IPS-18c (cell line): Measurements from ENCODE around the gene ESRP2.
A peak's percentile ranks its signal among the peaks of the same experiment; 100 is the strongest.

Experiments
- H3K4me3 ChIP-seq: 2 replicates; pipeline ENCODE4 v1.7.0; 2013; ENCODE audit warnings: low read depth, mild to moderate bottlenecking, low read length, moderate library complexity; ENCODE audit not compliant: insufficient read depth
- H3K9me3 ChIP-seq: one replicate; pipeline ENCODE4 v1.6.1; 2013; ENCODE audit warnings: mild to moderate bottlenecking, low read length, moderate library complexity; ENCODE audit not compliant: control insufficient read depth, insufficient read depth

ESRP2 gene

DNA sequence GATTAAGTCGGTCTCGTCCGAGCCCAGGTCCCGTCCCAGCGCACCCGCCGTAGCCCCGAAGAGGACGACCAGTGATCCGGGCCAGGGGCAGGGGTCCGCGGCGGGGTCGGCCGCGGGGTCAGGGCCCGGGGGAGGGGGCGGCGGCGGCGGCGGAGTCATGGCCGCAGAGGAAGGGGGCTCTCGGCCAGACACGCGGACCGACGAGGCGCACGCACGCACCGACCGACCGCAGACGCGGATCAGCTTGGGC, at the start of gene ESRP2:
TSS of gene ESRP2 (minus strand) at position 241 of the 250 bp plus-strand sequence. CDS start at position 159, 82 bp downstream.
- Histone ChIP-seq H3K4me3 (peak within 1 kb of the TSS; percentile 91), H3K9me3 (no peaks in the 10 kb centered on the region)

DNA sequence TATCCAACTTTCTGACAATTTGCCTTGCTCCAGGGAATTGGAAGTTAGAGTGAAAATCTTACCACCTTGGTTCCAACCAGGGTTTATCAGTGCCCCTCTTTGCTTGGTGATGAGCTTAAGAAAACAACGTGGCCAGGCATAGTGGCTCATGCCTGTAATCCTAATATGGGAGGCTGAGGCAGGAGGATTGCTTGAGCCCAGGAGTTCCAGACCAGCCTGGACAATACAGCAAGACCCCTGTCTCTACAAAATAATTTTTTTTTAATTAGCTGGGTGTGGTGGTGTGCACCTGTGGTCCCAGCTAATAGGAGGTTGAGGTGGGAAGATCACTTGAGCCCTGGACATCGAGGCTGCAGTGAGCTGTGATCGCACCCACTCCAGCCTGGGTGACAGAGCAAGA, 49.8 kb upstream of the ESRP2 start:
- Histone ChIP-seq H3K9me3 (no peaks in the 10 kb centered on the region), H3K4me3 (no peak overlapping the region)

DNA sequence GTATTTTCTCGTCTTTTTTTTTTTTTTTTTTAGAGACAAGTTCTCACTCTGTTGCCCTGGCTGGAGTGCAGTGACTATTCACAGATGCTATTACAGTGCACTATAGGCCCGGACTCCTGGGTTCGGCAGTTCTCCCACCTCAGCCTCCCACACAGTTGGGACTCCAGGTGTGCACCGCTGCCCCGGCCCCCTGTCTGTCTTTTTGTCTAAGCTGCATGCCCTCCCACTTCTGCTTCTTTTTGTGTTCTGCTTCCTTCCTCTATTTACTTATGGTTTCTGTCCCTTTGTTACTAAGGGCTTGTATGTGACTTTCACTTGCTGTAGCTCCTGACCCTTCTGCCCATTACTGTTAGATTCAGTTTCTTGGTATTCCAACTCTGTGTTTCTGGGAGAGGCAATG, 48.9 kb upstream of the ESRP2 start:
- no peaks in the 10 kb centered on the region for H3K9me3 ChIP-seq
- H3K4me3 ChIP-seq = no peak overlapping the region

DNA sequence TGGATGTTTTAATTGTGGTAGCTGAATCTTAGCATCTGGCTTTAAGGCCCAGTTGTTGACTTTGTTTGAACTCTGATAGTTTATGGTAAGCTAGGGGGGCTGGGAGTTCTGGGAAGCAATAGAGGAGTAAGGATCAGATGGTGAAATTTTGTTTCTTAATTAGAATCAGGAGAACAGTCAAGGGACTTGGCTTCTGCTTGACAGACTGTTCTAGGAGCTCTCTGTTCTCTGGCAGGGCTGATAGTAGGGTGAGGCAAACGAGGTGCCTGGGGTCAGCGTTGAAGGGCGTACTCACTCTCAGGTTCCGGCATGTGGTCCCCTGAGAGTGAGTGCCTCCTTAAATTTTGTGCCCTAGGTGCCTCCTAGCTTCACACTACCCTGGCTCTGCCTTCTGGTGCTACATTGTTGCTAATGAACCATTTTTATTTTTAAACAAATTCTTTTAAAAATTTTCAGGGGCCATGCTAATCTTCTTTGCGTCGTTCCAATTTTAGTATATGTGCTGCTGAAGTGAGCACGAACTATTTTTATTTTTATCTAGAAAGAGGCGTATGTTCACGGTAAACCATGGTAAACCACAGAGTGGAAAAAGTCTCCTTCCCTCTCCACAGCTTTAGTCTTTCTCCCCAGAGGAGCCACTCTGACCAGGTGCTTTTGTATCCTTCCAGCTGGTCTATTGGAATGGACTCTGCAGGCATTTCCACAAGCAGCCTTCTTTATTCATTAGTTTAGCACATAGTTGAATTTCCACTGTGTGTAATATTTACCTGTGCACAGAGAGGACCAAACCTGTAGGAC, 48.1 kb upstream of the ESRP2 start:
- Histone ChIP-seq H3K4me3 (no peak overlapping the region), H3K9me3 (no peaks in the 10 kb centered on the region)

DNA sequence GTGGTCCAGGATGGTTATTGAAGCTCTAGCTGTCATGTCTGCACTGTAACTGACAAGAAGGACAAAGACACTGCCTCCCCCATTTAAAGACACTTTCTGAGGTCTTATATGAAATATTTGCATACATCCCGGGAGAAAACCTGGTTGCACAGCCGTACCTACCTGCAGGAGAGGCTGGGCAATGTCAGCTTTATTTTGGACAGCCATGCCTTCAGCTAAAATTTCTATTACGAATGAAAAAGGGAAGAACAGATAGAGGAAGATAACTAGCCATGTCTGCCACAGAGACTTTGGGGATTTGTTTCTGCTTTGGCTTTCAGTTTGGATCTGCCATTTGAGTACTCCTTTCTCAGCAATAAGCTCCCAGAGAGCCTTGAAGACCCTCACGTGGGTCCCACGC, 47.4 kb upstream of the ESRP2 start:
- Histone ChIP-seq H3K9me3 (no peaks in the 10 kb centered on the region), H3K4me3 (no peak overlapping the region)

DNA sequence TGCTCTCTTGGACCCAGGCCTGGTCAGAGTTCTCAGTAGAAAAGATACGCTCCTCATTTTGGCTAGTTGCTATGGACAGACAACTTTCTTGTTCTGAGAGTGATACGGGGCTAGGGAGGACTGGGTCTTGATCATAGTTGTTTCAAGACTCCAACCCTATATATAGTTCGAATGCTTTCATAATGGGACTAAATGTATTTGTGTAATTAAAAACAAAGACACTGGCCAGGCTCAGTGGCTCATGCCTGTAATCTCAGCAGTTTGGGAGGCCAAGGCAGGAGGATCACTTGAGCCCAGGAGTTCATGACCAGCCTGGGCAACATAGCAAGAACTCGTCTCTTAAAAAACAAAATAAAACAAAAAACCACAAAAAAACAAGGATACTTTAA, 46.1 kb upstream of the ESRP2 start:
- Histone ChIP-seq H3K9me3 (no peaks in the 10 kb centered on the region), H3K4me3 (no peak overlapping the region)

DNA sequence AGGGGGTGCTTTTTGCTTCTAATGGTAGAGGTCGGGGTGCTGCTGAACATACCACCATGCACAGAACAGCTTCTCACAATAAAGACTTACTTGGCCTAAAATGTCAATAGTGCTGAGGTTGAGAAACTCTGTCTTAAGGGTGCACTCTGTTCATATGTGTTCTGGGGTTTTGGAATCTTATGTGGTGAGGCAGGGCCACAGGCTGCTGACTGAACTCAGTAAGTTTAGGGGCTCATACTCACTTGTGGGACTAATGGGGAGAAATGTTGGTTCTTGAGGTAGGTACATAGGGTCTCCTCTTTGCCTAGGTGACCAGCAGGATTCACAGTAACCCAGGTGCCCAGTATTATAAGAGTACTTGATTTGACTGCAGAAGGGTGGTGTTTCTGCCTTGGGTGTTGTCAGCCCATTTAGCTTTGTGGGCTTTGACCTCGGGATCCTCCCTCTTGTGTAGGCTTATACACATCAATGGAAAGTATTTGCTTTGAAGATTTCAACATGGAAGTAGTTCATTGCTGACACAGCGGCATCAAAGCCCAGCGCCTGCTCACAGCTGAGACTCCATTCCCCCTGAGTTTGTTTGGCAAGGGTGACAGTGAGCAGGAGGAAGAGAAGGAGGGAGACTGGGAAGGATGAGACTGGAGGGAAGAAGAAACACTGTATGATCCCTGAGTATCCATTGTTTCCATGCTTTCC, 45.6 kb upstream of the ESRP2 start:
- Histone ChIP-seq H3K4me3 (no peak overlapping the region), H3K9me3 (no peaks in the 10 kb centered on the region)

DNA sequence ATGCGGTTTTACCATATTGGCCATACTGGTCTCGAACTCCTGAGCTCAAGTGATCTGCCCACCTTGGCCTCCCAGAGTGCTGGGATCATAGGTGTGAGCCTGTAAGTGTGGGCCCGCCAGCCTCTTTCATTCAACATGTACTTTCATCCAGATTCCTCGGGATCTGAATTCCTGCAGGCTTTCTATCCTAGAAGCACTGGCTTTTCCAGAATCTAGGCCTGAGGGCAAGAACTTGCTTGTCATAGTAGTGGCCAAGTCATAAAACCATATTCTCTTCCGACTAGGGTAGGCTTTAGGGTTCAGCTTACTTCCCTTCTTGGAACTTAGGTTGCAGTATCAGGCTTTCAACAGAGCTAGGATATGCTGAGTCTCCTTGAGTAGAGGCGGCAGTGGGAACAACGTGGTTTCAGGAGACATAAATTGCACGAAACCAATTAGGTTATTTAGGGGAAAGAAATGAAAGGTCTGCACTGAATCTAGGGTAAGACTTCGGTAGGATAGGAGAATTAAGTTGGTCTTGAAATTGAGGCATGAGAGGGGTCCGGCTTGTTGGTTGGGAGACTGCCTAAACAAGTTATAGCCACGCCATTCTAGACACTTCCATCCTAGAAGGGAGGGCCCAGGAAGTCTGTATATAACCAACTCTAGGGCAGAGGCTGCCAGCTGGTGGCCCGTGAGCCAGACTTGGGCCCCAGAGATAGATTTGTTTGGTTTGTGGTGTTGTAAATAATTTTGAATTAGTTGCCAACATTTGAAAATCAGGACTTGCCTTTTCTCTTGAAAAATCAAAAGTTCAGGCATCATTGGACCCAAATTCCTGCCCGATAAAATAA, 44.0 kb upstream of the ESRP2 start:
- no peaks in the 10 kb centered on the region for H3K9me3 ChIP-seq
- H3K4me3 ChIP-seq = no peak overlapping the region

DNA sequence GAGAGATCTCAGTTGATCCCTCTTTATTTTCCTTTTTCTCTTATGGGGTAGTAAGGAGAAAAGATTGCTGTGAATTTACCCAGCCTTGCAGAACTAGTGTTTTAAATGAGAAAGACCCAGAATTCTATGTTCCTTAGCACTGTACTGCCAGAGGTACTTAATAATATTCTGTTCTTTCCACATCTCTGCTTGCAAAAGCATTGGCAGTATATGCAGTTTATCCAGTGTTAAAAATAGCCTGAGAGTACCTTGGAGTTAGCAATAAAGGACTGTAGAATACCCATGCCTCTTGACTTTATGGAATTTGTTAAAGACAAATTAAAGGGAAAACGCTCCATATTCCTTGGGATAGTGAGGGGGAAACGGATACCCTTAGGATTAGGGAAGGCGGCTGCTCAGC, 40.3 kb upstream of the ESRP2 start:
- H3K9me3 ChIP-seq = no peaks in the 10 kb centered on the region
- no peak overlapping the region for H3K4me3 ChIP-seq

DNA sequence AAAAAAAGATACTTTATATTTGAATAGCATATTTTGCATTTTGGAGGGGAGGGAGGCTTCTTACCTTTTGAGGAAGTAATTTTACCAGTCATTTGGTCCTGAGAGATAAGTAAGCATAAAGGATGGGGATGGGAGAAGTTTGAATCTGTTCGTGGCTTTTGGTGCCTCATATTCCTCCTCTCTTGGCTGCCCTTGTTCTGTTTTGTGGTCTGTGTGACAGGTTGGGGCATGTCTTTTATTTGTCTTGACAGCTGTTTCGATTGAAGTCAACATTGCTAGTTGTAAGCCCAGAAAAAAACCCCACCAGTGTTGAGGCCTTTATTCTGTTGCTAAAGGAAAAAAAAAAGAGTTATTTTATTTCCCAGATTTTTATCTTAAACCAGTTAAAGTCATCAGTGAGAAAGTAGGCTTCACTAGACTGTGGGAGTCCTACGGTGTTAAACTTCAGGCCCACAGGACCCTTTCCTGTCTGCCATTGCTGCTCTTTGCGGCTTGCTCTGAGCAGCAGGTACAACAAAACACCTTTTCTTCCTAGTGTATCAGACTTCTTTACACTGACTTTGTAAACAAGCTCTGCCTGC, 39.8 kb upstream of the ESRP2 start:
- Histone ChIP-seq H3K9me3 (peaks cover 3% of the 10 kb centered on the region), H3K4me3 (no peak overlapping the region)

DNA sequence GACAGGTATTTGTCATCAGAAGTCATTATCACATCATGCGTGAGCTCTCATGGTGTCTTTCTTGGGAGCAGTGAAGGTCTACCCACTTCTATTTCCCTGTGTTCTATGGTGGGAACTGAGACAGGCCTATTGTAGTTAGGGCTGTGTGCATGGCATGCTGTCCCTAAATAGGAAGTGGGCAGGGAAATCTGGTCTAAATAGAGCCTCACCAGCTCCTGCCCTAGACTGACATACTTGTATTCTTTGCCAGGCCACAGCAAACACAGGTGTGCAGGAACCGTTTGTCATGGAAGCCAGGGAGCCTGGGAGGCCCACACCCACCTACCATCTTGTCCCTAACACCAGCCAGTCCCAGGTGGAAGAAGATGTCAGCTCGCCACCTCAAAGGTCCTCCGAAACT, 38.5 kb upstream of the ESRP2 start:
- H3K9me3 ChIP-seq = peaks cover 3% of the 10 kb centered on the region
- H3K4me3 ChIP-seq = no peak overlapping the region

DNA sequence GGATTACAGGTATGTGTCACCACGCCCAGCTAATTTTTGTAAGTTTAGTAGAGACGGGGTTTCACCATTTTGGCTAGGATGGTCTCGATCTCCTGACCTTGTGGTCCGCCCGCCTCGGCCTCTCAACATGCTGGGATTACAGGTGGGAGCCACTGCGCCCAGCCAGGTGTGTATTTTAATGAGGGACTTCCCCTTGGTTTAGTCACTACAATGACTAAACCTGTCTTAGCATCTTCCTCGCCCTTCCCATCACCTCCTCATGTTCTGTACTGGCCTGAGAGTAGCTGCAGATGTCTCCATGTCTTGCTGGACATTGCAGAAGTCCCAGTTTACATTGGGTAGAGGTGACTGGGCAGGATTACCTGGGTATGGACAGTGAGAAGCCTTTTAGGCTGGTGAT, 38.0 kb upstream of the ESRP2 start:
- Histone ChIP-seq H3K9me3 (peaks cover 3% of the 10 kb centered on the region), H3K4me3 (no peak overlapping the region)

DNA sequence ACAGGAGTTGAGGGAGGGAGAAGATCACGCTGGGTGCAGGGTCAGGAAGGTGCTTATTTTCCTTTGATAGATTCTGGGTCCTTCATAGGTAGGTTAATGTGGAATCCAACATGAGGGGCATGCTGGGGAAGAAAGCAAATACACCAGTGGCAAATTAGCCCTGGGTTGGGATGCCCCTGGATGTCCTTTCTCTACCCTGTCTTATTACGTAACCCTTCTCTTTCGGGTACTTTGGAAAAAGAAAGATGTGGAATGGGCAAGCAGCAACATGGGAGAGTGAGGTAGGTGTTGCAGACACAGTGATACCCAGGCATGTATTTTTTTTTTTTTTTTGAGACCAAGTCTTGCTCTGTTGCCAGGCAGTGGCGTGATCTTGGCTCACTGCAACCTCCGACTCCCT, 37.5 kb upstream of the ESRP2 start:
- no peak overlapping the region for H3K4me3 ChIP-seq
- peaks cover 3% of the 10 kb centered on the region for H3K9me3 ChIP-seq

DNA sequence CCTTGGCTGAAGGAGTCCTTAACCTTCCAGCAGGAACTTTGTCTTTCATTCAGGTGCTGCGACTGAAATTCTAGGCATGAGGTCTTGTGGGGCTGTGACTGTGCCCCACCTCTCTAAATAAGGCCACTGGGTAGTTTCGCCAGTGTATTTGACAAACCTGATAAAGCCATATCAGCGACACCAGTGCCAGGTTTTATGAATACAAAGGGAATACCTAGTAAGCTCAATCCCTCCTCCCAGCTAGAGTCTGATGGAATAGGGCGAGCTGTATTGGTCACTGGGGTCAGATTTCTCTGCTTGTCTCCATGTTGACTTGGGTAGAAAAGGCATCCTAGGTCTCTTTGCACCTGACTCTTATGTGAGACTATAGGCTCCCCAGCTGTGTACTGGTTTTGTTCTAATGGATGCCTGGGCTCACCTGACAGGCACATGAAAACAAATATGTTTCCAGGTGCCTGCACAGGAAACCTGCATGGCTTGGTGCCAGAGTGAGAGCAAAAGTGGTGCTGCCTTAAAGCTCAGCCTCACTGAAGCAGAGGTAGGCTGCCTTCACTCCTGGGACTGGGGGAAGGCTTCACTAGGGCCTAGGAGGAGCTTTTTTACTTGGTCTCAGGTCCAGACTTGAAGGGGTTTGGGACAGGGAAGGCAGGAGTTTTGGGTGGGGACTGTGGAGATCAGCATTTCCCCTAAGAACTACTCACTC, 36.7 kb upstream of the ESRP2 start:
- H3K4me3 ChIP-seq = no peak overlapping the region
- H3K9me3 ChIP-seq = peaks cover 3% of the 10 kb centered on the region

DNA sequence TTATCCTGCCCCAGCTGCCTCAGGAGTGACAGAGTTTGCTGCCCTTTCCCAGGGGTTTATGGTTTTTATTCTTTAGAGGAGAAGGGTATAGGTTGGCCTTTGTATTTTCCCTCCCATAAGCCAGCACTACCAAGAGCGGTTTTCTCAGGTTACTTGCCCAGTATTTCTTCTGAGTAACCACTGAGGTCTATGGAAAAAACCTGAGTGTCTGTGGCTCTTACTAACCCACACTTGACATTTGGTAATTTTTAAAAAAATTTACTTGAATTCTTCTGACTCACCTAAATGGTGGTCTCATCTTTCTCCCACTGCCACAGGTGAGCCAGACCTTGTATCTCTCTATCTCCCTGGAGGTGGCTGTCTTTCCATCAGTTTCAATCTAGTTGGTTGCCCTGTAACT, 34.4 kb upstream of the ESRP2 start:
- Histone ChIP-seq H3K9me3 (peaks cover 3% of the 10 kb centered on the region), H3K4me3 (no peak overlapping the region)

DNA sequence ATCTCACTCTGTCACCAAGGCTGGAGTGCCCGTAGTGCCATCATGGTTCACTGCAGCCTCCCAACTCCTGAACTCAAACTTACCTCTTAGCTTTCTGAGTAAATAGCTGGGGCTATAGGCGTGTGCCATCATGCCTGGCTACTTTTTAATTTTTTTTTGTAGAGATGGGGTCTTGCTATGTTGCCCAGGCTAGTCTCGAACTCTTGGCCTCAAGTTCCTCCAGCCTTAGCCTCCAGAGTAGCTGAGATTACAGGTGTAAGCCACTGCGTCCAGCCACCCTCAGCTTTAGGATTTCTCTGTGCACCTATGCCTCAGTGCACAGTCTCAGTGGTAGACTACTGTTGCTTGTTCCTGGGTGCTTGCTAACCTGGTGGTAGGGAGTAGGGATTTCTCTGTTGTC, 33.9 kb upstream of the ESRP2 start:
- H3K4me3 ChIP-seq = no peak overlapping the region
- H3K9me3 ChIP-seq = peaks cover 3% of the 10 kb centered on the region
